NCI-H2107 treated with DMSO at 0.1 percent for 48 hours (cell line): ENCODE results near the gene IGHMBP2.
A peak's percentile ranks its signal among the peaks of the same experiment; 100 is the strongest.

Experiments used
- DNase-seq: peaks from one replicate; lab custom pipeline; 2025; ENCODE audit not compliant: unreplicated experiment; lab: John Stamatoyannopoulos, UW

IGHMBP2 gene

DNA sequence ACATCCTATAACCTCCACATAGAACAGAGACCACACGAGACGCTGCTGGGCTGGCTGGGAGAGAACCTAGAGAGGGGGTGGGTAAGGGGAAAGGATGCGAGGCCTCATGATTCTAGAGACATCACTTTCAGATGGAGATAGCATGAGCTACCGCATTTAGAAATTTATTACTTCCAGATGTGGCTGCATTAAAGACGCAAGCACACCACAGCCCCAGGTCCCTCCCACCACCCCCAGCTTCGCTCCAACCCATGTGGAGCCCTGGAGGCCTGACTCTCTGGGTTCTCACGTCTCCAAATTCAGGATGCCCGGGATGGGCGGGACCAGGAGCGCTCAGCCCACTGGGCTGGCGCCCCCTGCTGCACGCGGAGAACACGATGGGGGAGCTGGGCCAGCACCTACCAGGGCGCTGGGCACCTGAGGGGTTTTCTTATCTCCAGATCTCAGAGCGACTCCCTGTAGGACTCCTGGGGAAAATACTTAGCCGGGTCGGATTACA lies 13.7 kb upstream of the IGHMBP2 start:
- DNase-seq = no peak

DNA sequence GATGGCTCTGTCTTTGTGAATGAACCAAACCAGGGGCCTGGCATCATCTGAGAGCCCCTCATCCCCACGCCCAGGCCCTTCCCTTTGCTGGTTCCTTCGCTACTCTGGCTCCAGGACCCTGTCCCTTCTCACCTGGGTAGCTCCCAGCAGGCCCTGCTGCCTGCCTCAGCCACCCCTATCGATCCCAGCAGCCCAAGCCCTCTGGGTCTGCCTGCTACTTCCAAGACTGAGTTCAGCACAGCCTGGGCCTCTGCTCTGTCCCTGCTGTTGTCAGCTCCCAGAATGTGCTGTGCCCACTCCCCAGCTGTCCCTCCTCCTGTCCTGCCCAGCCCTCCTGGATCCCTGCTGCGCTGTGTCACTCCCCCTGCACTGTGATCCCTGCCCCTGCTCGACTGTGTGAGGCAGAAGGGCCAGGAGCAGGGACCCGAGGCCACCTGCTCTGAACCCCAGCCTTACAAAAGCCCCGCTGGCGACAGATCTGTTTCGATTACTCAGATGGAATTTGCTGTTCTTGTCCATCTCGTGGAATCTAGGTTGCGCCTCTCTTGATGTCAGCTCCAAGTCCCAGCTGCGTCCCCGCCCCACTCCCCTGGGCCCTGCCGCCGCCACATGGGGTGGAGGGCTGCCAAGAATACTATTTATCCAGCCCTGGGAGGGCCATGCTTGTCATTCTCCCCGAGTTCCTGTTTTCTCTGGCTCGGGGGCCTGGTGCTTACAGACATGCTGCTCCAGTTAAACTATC lies 13.0 kb upstream of the IGHMBP2 start:
- peak; percentile 5 for DNase-seq

DNA sequence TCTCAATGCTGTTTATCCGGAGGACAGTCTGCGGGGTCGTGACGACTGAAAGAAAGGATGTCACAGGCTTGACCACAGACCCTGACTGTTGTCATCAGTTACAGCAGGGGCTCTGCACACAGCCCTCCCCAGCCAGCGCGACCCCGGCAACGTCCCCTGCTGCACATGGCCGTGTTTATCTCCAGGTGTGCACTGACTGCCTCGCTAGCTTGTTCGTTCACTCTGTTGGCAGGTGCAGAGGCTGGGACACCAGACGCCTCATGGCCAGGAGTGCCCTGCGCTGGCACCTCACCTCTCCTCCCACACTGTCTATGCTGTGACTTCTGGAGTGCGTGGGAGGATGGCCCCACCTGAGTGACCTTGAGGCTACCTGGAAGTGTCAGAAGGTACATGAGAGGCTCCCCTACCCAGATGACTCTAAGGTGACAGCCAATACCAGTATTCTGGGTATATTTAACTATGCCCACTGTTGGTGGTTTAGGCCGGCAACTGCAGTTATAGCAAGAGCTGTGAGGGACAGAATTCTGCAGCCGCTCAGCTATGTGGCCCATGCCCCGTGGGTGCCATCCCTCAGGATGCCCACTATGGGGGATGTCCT lies 12.2 kb upstream of the IGHMBP2 start:
- DNase-seq = no peak

DNA sequence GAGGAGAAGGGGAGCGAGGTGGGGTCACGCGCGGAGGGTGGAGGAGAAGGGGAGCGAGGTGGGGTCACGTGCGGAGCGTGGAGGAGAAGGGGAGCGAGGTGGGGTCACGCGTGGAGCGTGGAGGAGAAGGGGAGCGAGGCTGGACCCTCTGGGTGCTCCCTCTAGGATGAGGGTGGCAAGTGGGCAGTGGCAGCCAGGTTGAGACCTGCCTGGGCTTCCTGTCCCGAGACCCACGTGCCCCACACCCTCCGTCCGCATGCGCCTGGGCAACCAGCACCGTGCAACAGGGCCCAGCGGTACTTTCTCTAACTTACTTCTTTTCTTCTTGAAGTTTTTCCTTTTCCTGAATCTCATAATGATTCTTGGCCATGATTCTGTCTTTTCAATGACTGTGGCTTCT lies 11.1 kb upstream of the IGHMBP2 start:
- no peak for DNase-seq

DNA sequence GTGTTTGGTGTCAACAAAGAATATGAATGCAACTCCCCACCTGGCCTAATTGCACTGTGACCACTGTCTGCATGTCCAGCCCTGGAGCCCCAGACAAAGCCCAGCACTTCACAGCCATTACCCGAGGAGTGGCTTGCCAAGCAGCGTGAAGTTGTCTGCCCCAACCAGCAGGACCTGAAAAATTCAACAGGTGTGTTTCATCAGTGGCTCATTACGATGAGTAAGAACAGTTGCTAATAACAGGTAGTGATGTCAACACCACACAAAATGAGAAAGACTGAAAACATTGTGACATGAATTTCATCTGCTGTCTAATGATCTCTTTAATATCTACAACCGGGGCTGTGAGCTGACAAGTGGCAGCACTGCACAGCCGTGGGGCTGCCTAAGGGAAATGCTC lies 10.4 kb upstream of the IGHMBP2 start:
- no peak for DNase-seq

DNA sequence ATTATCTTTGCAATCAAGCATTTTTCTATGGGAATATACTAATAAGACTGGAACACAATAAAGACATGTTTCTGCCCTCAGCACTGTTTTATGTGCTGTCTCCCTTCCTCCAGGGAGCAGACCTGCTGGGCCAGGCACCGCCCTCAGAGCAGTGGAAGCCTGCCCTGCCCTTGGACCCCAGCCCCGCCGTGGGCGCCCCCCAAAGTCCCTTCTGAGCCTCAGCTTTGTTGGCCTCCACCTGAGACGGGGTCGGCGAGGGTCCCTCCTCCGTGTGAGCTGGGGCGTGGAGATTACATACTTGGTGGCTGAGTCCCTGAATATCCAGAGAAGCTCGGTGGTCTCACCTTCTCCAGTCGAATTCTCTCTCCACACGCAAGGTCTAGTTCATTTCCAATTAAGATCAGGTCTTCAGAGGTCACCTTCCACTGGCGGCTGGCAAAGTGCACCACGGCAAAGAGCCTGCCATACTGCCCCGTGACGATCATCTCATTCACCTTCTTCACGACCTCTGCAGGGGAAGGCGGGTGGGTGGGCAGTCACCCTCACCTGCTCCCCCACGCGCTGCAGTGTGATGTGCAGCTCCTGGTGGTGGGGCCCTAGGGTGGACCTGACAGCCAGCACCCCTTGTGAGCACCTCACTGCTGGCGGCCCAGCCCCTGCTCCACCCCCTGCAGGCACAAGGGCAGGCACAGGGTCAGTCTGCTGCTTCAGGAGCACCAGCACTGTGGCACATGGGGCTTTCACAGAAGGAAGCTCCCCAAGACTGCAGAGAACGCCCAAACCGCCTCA lies 7.3 kb upstream of the IGHMBP2 start:
- no peak for DNase-seq

DNA sequence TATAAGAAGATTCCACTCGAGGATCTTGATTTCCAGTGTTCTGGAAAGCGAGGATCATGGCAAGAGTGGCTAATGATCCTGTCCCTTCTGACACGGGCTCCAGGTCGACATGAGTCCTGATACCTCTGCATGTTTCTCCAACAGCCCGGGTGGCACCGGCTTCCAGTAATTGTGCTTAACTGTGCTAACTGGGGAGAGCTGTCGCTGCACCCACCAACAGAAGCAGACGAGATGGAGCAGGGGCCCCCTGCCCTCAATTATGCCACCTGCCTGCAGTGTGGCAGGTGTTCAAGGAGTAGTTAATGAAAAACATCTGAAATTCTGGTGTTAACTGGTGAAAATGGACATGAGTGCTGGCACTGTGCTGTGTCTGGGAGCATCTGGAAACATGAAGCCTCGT lies 6.2 kb upstream of the IGHMBP2 start:
- DNase-seq = no peak

DNA sequence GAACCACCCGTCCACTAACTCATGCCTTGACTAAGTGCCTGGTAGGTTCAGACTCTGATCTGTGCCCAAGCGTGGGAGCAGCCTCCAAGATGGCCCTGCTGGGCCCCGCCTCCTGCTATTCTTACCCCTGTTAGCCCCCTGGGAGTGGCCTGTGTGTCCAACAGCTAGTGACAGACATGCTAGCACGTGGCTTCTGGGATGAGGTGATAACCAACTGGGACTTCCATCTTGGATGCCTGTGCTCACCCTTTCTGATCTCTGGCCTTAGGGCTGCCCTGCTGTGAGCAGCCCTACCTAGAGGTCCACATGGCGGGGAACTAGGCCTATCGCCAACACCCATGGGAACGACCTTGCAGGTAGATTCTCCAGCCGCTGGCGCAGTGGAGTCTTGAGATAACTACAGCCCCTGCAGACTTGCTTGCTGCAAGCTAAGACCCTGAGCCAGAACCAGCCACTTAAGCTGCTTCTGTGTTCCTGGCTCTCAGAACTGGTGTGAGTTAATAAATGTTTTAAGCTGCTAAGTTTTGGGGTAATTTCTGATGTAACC lies 2.8 kb upstream of the IGHMBP2 start:
- DNase-seq = no peak

DNA sequence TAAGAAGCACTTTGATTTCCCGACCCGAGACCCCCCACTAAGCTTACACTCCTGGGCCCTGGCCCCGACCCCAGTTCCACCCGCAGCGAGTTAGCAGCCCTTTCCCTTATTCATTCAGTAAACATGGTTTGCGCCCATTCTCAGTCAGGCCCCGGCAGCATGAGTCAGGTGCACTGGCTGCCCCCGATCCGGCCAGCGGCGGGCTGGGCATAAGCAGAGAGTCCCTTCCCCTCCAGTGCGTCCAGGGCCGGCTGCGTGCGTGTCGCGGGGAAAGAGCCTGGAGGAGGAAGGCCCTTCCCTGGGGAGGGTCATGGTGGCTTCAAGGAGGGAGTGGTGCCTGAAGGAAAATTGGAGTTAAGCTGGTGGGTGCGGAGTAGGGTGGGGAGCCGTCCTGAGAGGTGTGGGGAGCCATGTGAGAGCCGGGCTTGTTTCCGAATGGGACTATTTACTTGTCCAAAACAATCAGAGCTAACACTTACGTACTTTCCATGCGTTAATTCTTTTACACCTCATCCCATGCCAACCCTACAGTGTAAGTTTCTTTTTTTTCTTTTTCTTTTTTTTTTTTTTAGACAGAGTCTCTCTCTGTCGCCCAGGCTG lies 657 bp downstream of the IGHMBP2 start:
- DNase-seq = no peak

DNA sequence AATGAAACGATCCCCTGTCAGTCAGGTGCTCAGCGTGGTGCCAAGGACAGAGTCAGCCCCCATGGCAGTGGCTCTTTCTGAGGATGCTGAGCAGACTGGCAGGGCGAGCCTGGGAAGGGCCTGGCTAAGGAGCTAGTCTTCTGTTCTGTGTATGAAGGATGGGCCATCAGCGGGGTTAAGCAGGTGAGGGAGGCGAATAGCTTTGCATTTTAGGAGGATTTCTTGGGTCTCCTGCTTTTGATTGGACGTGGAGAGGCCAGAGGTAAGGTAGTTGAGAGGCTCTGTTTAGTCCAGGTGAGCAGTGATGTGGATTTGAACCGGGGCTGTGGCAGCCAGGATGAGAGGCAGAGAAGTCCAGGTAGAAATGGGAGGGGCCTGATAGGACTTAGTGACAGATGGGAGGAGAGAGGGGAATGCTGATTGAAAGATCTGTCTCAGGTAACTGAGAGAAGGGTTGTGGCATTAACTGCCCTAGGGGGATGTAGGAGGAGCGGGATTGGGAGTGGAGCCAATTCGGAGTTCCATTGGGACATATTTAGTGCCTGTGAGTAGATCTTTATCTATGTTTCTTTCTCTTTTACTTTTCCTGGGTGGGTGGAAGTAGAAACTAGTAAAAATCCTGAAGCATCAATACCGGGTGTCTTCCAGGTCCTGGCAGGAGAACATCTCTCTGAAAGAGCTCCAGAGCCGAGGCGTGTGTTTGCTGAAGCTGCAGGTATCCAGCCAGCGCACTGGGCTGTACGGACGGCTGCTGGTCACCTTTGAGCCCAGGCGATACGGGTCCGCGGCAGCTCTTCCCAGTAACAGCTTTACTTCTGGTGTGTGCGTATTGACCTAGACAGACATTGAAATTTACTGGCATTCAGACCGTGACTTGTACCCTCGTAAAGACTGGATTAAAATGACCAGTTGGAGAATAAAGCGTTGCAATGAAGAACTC lies 2.0 kb downstream of the IGHMBP2 start:
- DNase-seq = no peak

DNA sequence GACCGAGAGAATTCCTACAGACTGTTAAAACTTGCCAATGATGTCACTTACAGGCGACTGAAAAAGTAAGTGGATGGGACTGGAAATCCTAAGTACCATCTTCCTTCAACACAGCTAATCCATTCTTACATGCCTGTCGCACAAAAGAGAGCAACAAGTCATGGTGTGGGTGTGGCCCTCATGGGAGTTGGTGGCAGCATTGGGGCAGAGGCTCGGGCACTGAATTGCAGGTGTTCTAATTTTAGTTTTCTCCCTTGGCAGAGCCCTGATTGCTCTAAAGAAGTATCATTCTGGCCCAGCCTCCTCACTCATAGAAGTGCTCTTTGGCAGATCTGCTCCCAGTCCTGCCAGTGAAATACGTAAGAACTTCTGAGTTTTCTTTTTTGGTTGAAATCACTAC lies 4.6 kb downstream of the IGHMBP2 start:
- no peak for DNase-seq

DNA sequence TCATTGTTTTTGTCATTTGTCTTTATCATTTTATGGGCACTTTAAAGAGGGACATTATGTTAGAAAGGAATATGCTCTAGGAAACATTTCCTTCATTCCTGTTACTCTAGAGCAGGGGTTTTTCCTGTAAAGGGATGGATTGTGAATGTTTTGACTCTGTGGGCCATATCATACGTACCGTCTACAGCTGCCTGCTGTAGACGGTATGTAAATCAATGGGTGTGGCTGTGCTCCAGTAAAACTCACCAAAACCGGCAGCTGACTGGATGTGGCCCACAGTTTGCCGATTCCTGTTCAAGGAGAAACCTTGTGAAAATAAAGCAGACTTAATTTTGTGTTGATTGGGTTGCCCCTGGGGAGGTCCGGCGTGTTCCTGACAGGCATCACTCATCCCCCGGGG lies 7.3 kb downstream of the IGHMBP2 start:
- DNase-seq = no peak

DNA sequence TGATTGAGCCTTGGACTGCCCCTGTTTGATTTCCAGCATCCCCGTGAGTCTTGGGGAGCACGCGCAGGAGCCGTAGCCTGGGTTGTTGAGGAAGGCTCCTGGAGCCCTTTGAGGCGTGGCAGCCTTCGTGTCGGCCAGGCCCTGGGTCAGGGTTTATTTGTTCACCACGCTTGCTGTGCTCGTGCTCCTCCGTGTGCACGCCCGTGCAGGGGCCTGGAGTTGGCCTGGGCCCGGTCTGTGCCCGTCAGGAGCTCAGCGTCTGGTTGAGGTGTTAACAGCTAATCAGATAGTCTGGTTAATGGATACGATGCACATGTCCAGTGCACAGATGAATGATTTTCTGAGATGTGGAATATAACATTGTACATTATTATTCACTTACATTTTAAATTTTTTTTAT lies 8.0 kb downstream of the IGHMBP2 start:
- DNase-seq = no peak

DNA sequence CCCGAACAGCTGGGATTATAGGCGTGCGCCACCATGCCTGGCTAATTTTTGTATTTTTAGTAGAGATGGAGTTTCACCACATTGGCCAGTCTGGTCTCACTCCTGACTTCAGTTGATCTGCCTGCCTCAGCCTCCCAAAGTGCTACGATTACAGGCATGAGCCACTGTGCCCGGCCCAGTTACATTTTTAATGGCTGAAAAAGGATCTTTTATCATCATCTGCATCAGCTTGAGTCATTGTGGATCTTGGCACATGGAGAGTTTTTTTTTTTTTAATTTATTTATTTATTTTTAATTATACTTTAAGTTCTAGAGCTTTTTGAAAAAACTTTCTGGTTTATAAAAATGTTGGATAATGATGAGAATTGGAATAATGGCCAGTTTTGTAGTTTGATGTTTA lies 8.6 kb downstream of the IGHMBP2 start:
- DNase-seq = no peak

DNA sequence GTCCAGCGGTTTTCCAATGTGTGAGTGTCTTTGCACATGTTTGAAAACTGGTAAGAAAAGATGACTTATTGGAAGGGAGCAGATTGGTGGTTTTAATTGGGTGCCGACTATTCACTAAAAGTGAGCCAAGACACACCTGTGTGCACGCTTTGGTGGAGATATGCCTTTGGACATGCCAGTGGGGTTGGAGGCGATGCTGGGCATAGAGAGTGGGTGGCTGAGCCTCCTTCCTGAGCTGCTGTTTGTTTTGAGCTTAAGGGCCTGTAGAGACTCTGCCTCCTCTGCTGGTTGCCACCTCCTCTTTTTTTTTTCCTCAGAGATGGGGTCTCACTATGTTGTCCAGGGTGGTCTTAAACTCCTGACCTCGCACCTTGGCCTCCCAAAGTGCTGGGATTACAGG lies 9.5 kb downstream of the IGHMBP2 start:
- no peak for DNase-seq

DNA sequence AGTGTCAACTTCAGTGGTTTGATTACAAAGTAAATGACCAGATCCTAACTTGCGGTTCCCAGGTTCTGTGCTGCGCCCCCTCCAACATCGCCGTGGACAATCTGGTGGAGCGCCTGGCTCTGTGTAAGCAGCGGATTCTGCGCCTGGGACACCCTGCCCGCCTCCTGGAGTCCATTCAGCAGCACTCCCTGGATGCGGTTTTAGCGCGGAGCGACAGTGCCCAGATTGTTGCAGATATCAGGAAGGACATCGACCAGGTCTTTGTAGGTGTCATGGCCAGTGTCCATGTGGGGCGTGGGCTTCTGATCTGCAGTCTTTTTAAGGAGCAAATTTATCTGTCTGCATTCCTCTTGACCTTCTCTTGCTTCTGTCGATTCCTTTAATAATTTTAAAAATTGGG lies 11.1 kb downstream of the IGHMBP2 start:
- DNase-seq = no peak

DNA sequence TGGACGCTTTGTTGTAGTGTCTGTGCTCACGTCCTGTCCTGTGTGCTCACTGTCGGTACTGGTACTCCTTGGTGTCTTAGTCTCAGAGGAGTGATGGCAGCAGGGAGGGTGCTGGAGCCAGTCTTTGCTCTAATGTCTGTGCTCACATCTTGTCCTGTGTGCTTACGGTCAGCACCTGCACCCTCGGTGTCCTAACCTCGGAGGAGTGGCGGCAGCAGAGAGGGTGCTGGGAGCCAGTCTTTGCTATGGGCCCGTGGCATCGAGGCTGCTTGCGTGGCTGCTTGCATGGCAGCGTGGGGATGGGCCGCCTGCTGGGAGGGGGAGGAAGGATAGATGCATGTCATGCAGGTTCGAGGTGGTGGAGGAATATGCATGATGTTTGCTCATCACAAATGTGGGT lies 12.7 kb downstream of the IGHMBP2 start:
- DNase-seq = no peak

DNA sequence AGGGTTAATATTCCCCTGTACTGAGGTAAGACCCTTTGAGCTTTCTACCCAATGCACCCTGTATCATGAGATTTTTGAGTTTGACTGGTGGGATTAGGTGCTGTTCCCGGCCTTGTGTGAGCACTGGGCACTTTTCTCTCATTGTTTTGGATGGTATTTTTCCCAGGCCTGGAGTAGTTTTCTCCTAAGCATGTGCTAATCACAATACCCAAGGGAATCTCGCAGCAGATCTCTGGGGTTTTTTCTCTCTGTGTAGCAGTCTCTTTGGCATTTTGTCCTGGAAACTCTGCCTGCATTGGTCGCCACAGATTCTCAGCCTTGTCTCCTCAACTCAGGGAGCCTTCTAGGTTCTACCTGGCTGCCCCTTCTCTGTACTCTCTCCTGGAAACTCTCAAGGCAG lies 19.9 kb downstream of the IGHMBP2 start:
- DNase-seq = no peak

DNA sequence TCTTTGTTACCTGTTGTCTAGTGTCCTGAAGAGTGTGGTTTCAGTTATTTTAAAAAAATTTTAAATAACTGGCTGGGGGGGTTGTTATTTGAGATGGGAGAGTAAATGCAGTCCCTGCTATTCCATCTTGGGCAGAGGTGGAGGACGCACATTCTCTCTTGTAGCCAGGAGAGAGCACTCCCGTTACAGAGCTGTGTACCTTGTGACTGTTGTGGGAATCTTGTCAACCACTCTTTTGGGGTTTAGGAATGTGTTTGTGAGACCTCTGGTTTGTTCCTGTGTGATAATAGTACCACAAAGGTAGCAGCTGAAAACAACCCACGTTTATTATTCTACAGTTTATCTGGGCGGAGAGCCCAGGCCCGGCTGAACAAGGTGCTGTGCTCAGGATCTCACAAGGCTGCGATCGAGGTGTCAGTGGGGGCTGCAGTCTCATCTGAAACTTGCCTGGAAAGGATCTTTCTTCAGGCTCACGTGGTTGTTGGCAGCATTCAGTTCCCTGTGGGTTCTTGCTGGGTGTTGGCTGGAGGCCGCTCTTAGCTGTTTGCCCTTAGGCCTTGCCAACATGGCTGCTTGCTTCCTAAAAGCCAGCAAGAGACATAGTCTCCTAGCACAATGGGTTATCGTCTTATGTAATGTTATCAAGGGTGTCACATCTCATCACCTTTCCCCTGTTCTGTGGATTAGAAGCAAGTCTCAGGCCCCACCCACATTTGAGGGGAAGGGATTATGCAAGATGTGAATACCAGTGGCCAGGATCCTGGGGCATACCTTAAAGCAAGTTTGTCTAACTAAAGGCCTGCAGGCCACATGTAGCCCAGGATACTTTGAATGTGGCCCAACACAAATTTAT lies 20.6 kb downstream of the IGHMBP2 start:
- DNase-seq = no peak
